Esophagus squamous epithelium (tissue), 4 donors: ENCODE data around the gene RBM22.

Experiments used
- POLR2A ChIP-seq, 4 donors: fragments of 450-650 bp; IDR thresholded peaks; one replicate each; pipeline ENCODE4 v1.6.1; 2017; ENCODE audit warnings: antibody characterized with exemption in 4 of 4, mild to moderate bottlenecking in 4 of 4, moderate library complexity in 3 of 4
- TF ChIP-seq, protein P1 (sequence below), 6 experiments: fragments of 450-650 bp in 4 of 6; fragments of 200-600 bp in 2 of 6; sonication (generic) in 2 of 6; IDR thresholded peaks; one replicate each; pipeline ENCODE4 v1.5.1; 2016 to 2019; ENCODE audit warnings: antibody characterized with exemption in 6 of 6, mild to moderate bottlenecking in 4 of 6, moderate library complexity in 4 of 6

DNA sequence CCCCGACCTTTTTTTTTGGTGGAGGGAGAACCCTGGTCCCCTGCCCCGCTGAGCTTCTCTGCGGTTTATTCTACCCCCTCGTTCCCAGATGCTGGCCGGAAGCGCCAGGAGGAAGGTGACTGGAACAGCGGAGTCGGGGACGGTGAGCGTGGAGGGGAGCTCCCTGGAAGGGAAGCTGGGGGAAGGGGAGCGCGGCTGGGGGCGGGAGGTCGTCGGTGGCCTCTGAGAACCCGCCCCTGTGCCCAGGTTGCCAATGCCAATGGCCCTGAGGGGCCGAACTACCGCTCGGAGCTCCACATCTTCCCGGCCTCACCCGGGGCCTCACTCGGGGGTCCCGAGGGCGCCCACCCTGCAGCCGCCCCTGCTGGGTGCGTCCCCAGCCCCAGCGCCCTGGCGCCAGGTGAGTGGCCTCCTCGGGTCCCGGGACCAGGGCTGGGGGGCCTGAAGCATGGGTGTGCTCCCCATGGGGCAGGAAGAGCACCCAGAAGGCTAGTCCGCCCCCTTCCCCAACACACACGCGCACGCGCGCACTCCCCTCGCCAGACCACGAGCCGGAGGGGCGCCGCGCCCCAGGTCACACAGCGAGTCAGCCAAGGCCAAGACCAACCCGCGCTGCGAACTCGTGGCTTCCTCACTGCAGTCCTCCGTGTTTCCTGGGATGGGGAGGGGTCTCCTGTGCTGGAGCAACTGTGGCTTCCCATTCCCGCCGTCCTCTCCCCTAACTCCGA lies 29.2 kb downstream of the RBM22 start:
- TF ChIP-seq POLR2A (IDR thresholded peaks at IDR 0.05): no peak
- TF ChIP-seq, protein P1, sequence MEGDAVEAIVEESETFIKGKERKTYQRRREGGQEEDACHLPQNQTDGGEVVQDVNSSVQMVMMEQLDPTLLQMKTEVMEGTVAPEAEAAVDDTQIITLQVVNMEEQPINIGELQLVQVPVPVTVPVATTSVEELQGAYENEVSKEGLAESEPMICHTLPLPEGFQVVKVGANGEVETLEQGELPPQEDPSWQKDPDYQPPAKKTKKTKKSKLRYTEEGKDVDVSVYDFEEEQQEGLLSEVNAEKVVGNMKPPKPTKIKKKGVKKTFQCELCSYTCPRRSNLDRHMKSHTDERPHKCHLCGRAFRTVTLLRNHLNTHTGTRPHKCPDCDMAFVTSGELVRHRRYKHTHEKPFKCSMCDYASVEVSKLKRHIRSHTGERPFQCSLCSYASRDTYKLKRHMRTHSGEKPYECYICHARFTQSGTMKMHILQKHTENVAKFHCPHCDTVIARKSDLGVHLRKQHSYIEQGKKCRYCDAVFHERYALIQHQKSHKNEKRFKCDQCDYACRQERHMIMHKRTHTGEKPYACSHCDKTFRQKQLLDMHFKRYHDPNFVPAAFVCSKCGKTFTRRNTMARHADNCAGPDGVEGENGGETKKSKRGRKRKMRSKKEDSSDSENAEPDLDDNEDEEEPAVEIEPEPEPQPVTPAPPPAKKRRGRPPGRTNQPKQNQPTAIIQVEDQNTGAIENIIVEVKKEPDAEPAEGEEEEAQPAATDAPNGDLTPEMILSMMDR (IDR thresholded peaks at IDR 0.05): no peak
